Testis (tissue), 3 donors: ENCODE results near the gene WNK1. TPM values are rescaled to one million over a fixed set of nuclear protein-coding genes. Genes with fewer than 3 reads are reported as not detected.
"Not testable (repeated sequence)": the region's sequence is repeated elsewhere in the genome, so short reads cannot be mapped to it uniquely, and the experiment has no call there.

ENCODE experiments used
- DNase-seq: peaks from one replicate; pipeline ENCODE4 v3.0.0-alpha.2; 2019
- H3K27ac ChIP-seq, 2 donors: fragments of 200-600 bp; sonication (generic); one replicate each; pipeline ENCODE4 v1.5.1; 2019
- H3K27me3 ChIP-seq: fragments of 200-600 bp; sonication (generic); one replicate; pipeline ENCODE4 v1.5.1; 2019
- H3K36me3 ChIP-seq: fragments of 200-600 bp; sonication (generic); one replicate; pipeline ENCODE4 v1.5.1; 2017; ENCODE audit warnings: low read depth; ENCODE audit errors: missing control alignments
- H3K4me1 ChIP-seq: fragments of 200-600 bp; sonication (generic); one replicate; pipeline ENCODE4 v1.5.1; 2019
- H3K4me3 ChIP-seq, 2 donors: fragments of 200-600 bp; sonication (generic); one replicate each; pipeline ENCODE4 v1.5.1; 2017 to 2019
- H3K9me3 ChIP-seq: fragments of 200-600 bp; sonication (generic); one replicate; pipeline ENCODE4 v1.5.1; 2017
- POLR2A ChIP-seq: fragments of 450-650 bp; IDR thresholded peaks from one replicate; pipeline ENCODE4 v1.6.1; 2017; ENCODE audit warnings: antibody characterized with exemption, mild to moderate bottlenecking, moderate library complexity
- WGBS, 2 donors: methylation state at CpG; one replicate each; pipeline ENCODE4 v1.1.5; 2018; 5-methylcytosine and 5-hydroxymethylcytosine counted together
- intact Hi-C: fragments of 100-400 bp; cut with DNase I; formaldehyde crosslinking; loops from one replicate; pipeline ENCODE4 v1.15.1; 2023; ENCODE audit warnings: low total_unique reads
- polyA plus RNA-seq: library from polyadenylated mRNA; stranded (reverse); fragments of 350-450 nt; fragmentation: Illumina TruSeq; extraction: RNeasy Lipid Tissue Mini Kit (QIAGEN cat#74804); gene quantifications from one replicate; pipeline ENCODE4 v1.2.3, GENCODE V29; 2014; ENCODE audit warnings: low read depth, low replicate concordance; ENCODE audit not compliant: insufficient read depth
- total RNA-seq, 2 donors: library from RNA; depleted of rRNA; stranded (reverse); fragments of >200 nt; gene quantifications; one replicate each; pipeline ENCODE4 v1.2.3, GENCODE V29; 2016
- TF ChIP-seq, protein P1 (sequence below), 3 experiments: fragments of 450-650 bp in 2 of 3; fragments of 200-600 bp in 1 of 3; sonication (generic) in 1 of 3; IDR thresholded peaks; one replicate each; pipeline ENCODE4 v1.5.1; 2016 to 2019; ENCODE audit warnings: antibody characterized with exemption in 3 of 3, mild to moderate bottlenecking in 2 of 3, moderate library complexity in 1 of 3

The WNK1 gene
- total and polyA plus RNA-seq, 3 donors from 2014 or later, result 152 to 276 (median 259) TPM

DNA sequence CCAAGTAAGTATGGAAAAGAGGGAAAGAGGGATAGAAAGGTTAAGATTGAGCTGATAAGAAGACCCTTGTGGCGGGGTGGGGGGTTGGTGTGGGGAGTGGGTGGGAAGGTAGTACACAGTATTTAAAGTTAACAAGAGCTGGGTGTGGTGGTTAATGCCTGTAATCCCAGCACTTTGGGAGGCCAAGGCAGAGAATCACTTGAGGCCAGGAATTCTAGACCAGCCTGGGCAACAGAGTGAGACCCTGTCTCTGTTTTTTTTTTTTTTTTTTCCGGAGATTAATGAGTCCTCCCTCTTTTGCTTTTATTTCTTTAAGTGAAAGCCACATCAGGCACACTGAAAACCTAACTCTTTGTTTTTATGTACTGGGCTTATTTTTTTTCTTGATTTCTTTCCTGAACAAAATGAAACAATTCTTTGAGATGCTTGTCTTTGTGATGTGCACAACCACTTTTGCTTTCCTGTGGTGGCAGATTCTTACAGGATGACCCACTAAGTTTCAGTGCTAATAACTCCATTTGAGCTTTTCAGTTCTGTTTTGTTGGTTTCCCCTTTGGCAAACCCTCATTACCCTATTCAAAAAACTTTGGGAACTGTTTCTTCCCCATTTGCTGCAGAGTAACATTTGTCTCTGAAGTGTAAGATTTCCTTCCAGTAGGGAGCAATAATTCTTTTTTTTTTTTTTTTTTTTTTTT lies 54.8 kb downstream of the WNK1 start:
- intact Hi-C loops, result no loop called here
- Histone ChIP-seq H3K36me3 (no peaks in the 10 kb centered on the region), H3K9me3 (no peaks in the 10 kb centered on the region), H3K4me3 (no peak overlapping the region), H3K27me3 (no peaks in the 10 kb centered on the region), H3K27ac (peak overlapping the region in 1 of 2 donors; percentile 43), H3K4me1 (peaks cover 18% of the 10 kb centered on the region)
- no peak for TF ChIP-seq POLR2A
- 52 to 63% methylated on average over 2 of the region's 2 CpGs for WGBS, 2 donors
- DNase-seq, result no peak

DNA sequence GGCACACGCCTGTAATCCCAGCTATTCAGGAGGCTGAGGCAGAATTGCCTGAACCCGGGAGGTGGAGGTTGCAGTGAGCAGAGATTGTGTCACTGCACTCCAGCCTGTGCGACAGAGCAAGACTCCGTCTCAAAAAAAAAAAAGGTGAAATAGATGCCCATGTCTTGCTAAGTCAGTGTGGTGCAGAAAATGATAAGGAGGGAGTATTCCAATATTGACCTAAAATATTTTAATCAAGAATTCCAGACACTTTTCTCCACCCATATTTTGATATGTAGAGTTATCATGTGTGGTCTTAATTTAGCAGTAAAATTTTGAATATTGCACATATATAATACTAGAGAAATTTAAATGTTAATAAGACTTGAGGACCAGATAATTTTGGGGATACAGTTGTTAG lies 57.7 kb downstream of the WNK1 start:
- no peak overlapping the region for H3K27ac ChIP-seq
- intact Hi-C loops, result no loop called here
- DNase-seq, result no peak
- no peaks in the 10 kb centered on the region for H3K9me3 ChIP-seq
- no peaks in the 10 kb centered on the region for H3K36me3 ChIP-seq
- no peaks in the 10 kb centered on the region for H3K27me3 ChIP-seq
- WGBS, 2 donors, result 67 to 83% methylated on average over 4 of the region's 4 CpGs
- no peak overlapping the region for H3K4me3 ChIP-seq
- H3K4me1 ChIP-seq, result peaks cover 18% of the 10 kb centered on the region
- TF ChIP-seq, protein P1, sequence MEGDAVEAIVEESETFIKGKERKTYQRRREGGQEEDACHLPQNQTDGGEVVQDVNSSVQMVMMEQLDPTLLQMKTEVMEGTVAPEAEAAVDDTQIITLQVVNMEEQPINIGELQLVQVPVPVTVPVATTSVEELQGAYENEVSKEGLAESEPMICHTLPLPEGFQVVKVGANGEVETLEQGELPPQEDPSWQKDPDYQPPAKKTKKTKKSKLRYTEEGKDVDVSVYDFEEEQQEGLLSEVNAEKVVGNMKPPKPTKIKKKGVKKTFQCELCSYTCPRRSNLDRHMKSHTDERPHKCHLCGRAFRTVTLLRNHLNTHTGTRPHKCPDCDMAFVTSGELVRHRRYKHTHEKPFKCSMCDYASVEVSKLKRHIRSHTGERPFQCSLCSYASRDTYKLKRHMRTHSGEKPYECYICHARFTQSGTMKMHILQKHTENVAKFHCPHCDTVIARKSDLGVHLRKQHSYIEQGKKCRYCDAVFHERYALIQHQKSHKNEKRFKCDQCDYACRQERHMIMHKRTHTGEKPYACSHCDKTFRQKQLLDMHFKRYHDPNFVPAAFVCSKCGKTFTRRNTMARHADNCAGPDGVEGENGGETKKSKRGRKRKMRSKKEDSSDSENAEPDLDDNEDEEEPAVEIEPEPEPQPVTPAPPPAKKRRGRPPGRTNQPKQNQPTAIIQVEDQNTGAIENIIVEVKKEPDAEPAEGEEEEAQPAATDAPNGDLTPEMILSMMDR (IDR thresholded peaks at IDR 0.05), result no peak
- no peak for TF ChIP-seq POLR2A

GRCh38 chr12:810671-811415 lies 58.5 kb downstream of the WNK1 start:
- TF ChIP-seq, protein P1 (IDR thresholded peaks at IDR 0.05), result no peak
- no peak for TF ChIP-seq POLR2A
- peaks cover 17% of the 10 kb centered on the region for H3K4me1 ChIP-seq
- no peak overlapping the region for H3K4me3 ChIP-seq
- H3K27me3 ChIP-seq, result no peaks in the 10 kb centered on the region
- no peak for DNase-seq
- no peak overlapping the region for H3K27ac ChIP-seq
- intact Hi-C loops, result no loop called here
- H3K36me3 ChIP-seq, result no peaks in the 10 kb centered on the region
- 61 to 68% methylated on average over 5 of the region's 5 CpGs for WGBS, 2 donors
- no peaks in the 10 kb centered on the region for H3K9me3 ChIP-seq

DNA sequence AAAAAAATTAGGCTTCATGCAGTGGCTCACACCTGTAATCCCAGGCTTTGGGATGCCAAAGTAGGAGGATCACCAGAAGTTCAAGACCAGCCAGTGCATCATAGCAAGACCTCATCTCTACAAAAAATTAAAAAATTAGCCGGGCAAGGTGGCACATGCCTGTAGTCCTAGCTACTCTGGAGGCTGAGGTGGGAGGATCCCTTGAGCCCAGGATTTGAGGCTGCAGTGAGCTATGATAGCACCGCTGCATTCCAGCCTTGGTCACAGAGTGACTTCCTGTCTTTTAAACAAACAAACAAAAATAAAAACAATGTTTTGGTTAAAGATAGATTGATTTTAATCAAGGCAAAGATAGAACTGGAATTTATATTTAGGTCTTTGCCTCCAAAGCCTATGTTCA lies 60.6 kb downstream of the WNK1 start:
- no peaks in the 10 kb centered on the region for H3K36me3 ChIP-seq
- TF ChIP-seq, protein P1 (IDR thresholded peaks at IDR 0.05), result no peak
- no peak for TF ChIP-seq POLR2A
- no peak overlapping the region for H3K4me3 ChIP-seq
- peaks cover 7% of the 10 kb centered on the region for H3K4me1 ChIP-seq
- no peaks in the 10 kb centered on the region for H3K27me3 ChIP-seq
- no peaks in the 10 kb centered on the region for H3K9me3 ChIP-seq
- no peak for DNase-seq
- H3K27ac ChIP-seq, result no peak overlapping the region
- 86 to 96% methylated on average over 2 of the region's 2 CpGs for WGBS, 2 donors
- intact Hi-C loops, result loop anchor here (2.0 kb wide), 1 partner anchor 242 kb away; no protein-coding TSS in a partner anchor

DNA sequence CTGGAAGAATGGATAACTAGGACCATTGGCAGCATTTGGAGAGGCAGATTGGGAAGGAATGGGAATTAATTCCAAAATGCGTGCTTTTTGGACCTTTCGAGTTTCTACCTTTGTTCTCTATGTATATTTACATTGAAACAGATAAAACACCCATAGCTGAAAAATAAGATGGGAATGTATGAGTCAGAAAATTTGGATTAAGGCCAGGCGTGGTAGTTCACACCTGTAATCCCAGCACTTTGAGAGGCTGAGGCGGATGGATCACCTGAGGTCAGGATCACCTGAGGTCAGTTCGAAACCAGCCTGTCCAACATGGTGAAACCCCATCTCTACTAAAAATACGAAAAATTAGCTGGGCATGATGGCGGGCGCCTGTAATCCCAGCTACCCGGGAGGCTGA lies 65.1 kb downstream of the WNK1 start:
- H3K27ac ChIP-seq, H3K27me3 ChIP-seq, H3K4me3 ChIP-seq, H3K36me3 ChIP-seq, DNase-seq, H3K4me1 ChIP-seq, intact Hi-C loops, H3K9me3 ChIP-seq: not testable (repeated sequence)
- 80 to 83% methylated on average over 9 of the region's 9 CpGs for WGBS, 2 donors
